GM19467 (cell line): Measurements from ENCODE around the gene RBMS3.
"Not testable (repeated sequence)": the region's sequence is repeated elsewhere in the genome, so short reads cannot be mapped to it uniquely, and the experiment has no call there.

Experiments used
- ATAC-seq: cut with Tn5 transposase; IDR thresholded peaks from one replicate; pipeline ENCODE4 v1.9.1; 2021; ENCODE audit warnings: mild to moderate bottlenecking, moderate library complexity; ENCODE audit not compliant: unreplicated experiment

The RBMS3 gene

GRCh38 chr3:29473481-29474170, 192.8 kb downstream of the RBMS3 start:
- ATAC-seq = not testable (repeated sequence)

GRCh38 chr3:29475305-29475840, 194.5 kb downstream of the RBMS3 start:
- ATAC-seq = no peak

GRCh38 chr3:29475854-29476253, 195.0 kb downstream of the RBMS3 start:
- no peak for ATAC-seq

- no peak for ATAC-seq
Measured at GRCh38 chr3:29478611-29479010, 197.7 kb downstream of the RBMS3 start.

- no peak for ATAC-seq
Measured at GRCh38 chr3:29481249-29481648, 200.4 kb downstream of the RBMS3 start.

GRCh38 chr3:29481969-29482767, 201.3 kb downstream of the RBMS3 start:
- ATAC-seq = no peak

- no peak for ATAC-seq
Measured at GRCh38 chr3:29484633-29485032, 203.8 kb downstream of the RBMS3 start.

GRCh38 chr3:29486096-29486495, 205.2 kb downstream of the RBMS3 start:
- ATAC-seq = no peak

- ATAC-seq = no peak
Measured at GRCh38 chr3:29486917-29487316, 206.0 kb downstream of the RBMS3 start.

- ATAC-seq = no peak
Measured at GRCh38 chr3:29488922-29489321, 208.1 kb downstream of the RBMS3 start.

GRCh38 chr3:29493109-29493508, 212.2 kb downstream of the RBMS3 start:
- no peak for ATAC-seq

GRCh38 chr3:29494305-29495036, 213.6 kb downstream of the RBMS3 start:
- ATAC-seq = no peak

- ATAC-seq = no peak
Measured at GRCh38 chr3:29497282-29497681, 216.4 kb downstream of the RBMS3 start.

- no peak for ATAC-seq
Measured at GRCh38 chr3:29502771-29503170, 221.9 kb downstream of the RBMS3 start.

GRCh38 chr3:29503314-29503713, 222.4 kb downstream of the RBMS3 start:
- no peak for ATAC-seq

GRCh38 chr3:29503958-29504357, 223.1 kb downstream of the RBMS3 start:
- no peak for ATAC-seq

GRCh38 chr3:29506502-29506901, 225.6 kb downstream of the RBMS3 start:
- no peak for ATAC-seq

GRCh38 chr3:29511701-29512100, 230.8 kb downstream of the RBMS3 start:
- ATAC-seq = no peak

- ATAC-seq = no peak
Measured at GRCh38 chr3:29512641-29513040, 231.8 kb downstream of the RBMS3 start.

- no peak for ATAC-seq
Measured at GRCh38 chr3:29513236-29513635, 232.4 kb downstream of the RBMS3 start.

- ATAC-seq = no peak
Measured at GRCh38 chr3:29514170-29514569, 233.3 kb downstream of the RBMS3 start.
